GM18861 (cell line): ENCODE data around the gene TTLL11.

ENCODE experiments used
- ATAC-seq: cut with Tn5 transposase; IDR thresholded peaks from one replicate; pipeline ENCODE4 v1.9.1; 2021; ENCODE audit not compliant: unreplicated experiment

The TTLL11 gene

DNA sequence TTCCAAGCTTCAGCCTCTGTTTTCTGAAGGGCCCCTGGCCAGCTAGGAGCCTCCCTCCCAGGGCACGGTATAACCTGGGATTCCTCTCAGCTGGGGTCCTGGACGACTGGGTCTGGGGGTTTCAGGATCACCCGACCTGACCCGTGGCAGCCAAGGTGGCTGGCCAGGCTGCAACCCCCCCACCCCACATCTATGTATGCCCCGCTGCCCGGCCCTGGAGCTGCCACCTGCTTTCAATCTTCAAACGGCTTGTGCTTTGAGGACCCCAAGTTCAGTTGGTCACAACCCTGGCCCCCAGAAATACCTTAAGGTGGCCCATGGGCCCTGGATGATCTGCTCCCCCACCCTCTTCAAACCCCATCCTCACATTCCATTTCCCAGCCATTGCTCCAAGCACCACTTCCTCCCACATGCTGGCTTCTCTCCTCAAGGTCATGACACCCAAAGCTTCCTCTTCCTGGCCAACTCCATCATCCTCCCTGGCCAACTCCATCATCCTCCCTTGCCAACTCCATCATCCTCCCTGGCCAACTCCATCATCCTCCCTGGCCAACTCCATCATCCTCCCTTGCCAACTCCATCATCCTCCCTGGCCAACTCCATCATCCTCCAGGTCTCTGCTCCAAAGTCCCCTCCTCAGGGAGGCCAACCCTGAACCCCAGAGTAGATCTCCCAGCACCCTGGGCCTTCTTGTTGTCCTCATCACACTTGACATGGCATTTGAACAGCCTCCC lies 17.2 kb upstream of the TTLL11 start:
- ATAC-seq, result no peak

DNA sequence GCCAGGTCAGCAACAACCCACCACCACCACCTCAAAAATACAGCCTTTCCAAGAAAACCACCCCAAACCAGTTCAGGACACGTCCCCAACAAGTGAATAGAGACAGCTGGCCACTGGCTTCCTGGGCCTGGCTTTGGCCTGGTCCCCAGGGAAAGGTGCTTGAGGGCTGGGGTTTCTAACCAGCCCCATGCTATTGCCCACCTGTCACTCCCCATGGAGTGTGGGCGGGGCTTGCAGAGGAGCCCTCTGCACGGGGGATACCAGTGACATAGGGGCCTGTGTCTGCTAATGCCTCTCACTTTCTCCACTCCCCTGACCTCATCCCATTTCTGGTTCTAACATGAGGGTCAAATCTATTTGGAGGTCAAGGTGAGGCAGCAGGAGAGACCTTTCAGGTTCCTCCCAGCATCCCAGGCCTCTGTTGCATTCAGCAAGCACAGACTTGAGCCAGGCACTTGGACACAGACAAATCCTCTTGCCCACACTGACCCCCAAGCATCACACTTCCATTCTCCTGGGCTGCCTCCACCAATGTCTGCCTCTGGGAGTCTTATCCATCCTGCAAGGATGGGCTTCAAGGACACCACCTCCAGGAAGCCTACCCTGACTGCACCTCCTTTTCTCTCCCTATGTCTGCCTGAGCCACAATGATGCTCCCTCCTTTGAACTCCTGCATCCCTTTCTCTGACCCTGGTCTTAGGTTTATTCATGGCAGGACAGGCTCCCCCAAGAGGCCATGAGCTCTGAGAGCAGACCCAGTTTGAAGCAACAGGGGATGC lies 16.1 kb upstream of the TTLL11 start:
- no peak for ATAC-seq

DNA sequence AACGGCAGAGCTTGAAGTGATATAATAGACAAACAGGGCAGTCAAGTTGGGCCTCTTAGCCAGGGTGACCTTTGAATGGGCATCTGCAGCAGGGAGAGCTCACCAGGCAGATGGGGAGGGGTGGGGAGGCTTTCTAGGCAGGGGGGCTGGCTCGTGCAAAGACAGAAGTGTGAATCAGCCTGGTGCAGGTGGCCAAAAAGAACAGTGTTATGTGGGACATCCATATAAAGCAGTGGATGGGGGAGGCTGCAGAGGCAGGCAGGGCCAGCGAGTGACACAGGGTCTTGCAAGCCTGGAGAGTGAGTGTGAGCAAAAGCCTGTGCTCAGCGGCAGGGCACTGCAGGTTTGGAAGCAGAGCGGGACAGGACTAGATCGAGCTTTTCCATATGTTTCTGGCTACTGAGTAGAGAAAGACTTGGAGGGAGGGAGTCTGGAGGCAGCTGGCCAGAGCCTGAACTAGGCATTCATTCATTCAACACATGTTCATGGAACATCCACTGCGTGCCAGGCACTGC lies 14.2 kb upstream of the TTLL11 start:
- no peak for ATAC-seq

GRCh38 chr9:122106576-122106975 lies 13.5 kb upstream of the TTLL11 start:
- no peak for ATAC-seq

DNA sequence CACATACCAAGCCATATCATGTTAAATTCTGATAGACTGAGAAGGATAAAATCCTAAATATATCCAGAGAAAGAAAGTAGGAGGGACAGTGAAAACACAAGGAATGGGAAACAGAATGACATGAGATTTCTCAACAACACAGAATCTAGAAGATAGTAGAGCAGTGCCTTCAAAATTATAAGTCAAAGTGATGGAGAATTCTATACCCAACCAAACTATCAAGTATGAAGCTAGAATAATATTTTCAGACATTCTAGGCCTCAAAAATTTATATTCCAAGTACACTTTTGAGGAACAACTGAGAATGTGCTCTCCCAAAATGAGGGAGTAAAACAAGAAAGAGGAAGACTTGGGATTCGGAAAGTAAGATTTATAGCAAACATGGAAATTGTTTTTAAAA lies 10.9 kb upstream of the TTLL11 start:
- no peak for ATAC-seq

DNA sequence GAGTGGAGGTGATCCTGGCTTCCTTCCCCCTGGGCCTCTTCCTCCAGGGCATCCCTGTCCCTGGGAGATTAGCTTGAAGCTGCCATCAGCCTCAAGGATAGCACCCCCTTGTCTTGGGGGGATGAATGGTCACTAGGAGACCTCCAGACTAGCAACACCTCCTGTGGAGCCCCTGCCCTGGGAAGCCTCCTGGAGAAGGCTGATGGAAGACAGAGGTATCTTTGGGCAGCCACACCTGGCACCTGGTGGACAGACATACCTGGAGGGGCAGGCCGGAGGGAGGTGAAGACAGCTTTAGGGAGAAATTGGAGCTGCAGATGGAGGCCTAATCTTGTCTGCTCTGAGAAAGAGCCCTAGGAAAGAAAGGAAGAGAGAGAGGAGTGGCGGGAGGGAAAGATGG lies 9.0 kb upstream of the TTLL11 start:
- ATAC-seq, result no peak

- no peak for ATAC-seq
Observed at GRCh38 chr9:122100756-122101155, 7.6 kb upstream of the TTLL11 start.

GRCh38 chr9:122099271-122099869 lies 6.3 kb upstream of the TTLL11 start:
- ATAC-seq, result no peak

DNA sequence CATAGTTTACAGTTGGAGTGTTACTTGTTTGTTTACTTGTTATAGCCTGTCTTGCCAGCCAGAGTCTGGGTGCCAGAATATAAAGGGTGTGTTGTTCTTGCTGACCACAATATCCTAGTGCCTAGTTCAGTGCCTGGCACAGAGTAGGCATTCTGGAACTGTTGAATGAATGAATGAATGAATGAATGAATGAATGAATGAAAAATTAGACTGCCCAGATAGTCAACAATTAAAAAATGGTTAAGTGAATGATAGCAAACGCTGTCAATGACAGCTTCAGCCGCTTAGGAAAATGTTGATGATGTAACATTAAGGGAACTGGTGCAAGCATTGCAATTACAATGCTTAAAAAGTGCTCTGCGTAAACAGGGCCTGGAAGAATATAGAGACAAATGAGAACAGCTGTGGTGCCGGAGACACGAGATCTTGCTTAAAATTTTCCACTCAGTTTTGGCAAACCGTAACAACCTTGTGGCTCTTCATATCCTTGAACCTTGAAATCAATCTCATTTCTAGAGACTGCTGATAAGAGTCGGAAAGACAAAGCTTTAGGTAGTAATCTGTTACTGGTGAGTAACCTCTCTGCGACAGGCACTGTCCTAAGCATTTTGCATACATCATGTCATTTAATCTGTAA lies 4.7 kb upstream of the TTLL11 start:
- no peak for ATAC-seq

GRCh38 chr9:122096620-122097415 lies 3.7 kb upstream of the TTLL11 start:
- no peak for ATAC-seq

- no peak for ATAC-seq
Observed at GRCh38 chr9:122095010-122095767, 2.1 kb upstream of the TTLL11 start.

- ATAC-seq, result no peak
Observed at GRCh38 chr9:122091682-122092592, 1.2 kb downstream of the TTLL11 start.

DNA sequence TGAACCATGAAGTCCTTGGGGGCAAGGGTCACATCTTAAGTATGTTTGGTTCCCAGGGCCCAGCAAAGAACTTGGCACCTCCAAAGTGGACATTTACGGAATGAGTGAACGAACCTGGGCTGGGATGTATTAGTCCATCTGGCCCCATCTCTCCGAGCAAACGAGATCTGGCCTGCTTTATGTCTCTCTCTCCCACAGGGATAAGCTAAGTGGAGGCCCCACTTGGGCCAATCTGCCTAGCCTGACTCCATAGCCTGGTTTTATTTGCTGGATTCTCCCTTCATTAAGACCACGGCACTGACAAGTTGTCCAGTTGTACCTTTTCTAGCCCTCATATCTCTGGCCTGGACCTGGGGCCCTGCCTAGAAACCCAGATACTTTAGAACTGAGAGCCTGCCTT lies 2.1 kb downstream of the TTLL11 start:
- ATAC-seq, result no peak

DNA sequence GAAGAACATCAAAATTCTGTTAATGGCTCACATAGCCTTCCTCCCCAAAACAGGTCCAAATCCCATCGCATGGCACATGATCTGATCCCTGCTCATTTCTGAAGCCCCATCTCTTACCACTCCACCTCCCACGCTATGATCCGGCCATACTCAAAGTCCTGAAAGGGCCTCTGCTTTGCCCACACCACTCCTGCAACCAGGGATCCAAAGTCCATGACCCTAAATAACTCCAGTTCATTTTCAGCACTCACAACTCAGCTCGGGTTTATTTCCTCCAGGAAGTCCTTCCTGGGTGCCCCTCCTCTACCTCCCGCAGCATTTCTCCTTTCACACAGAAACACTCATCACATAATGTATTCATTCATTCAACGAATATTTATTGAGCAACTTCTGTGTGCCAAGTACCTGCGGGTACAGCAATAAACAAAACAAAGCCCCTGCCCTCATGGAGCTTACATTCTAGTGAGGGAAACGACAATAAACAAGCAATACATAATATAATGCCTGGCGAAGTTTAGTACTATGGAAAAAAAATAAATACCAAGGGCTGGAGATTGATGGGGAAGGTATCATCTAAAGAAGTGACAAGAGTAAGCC lies 2.7 kb downstream of the TTLL11 start:
- ATAC-seq, result no peak

GRCh38 chr9:122088880-122089706 lies 4.0 kb downstream of the TTLL11 start:
- ATAC-seq, result no peak

- no peak for ATAC-seq
Observed at GRCh38 chr9:122087406-122088200, 5.5 kb downstream of the TTLL11 start.

GRCh38 chr9:122086873-122087272 lies 6.2 kb downstream of the TTLL11 start:
- ATAC-seq, result no peak
